Fibroblast of peridontal ligament (primary cell): ENCODE data around the gene ADCK2.
A peak's percentile ranks its signal among the peaks of the same experiment; 100 is the strongest.
"Not testable (repeated sequence)": the region's sequence is repeated elsewhere in the genome, so short reads cannot be mapped to it uniquely, and the experiment has no call there.

Experiments used
- DNase-seq: peaks from one replicate; pipeline ENCODE4 v3.0.0-alpha.2; 2010; ENCODE audit errors: extremely low read depth

ADCK2 gene

GRCh38 chr7:140693849-140694248 lies 21.1 kb downstream of the ADCK2 start:
- not testable (repeated sequence) for DNase-seq

- DNase-seq, result no peak
Observed at GRCh38 chr7:140694592-140694991, 21.8 kb downstream of the ADCK2 start.

- no peak for DNase-seq
Observed at GRCh38 chr7:140695381-140695780, 22.6 kb downstream of the ADCK2 start.

- DNase-seq, result peak; percentile 83
Observed at GRCh38 chr7:140696024-140696679, 23.4 kb downstream of the ADCK2 start.

DNA sequence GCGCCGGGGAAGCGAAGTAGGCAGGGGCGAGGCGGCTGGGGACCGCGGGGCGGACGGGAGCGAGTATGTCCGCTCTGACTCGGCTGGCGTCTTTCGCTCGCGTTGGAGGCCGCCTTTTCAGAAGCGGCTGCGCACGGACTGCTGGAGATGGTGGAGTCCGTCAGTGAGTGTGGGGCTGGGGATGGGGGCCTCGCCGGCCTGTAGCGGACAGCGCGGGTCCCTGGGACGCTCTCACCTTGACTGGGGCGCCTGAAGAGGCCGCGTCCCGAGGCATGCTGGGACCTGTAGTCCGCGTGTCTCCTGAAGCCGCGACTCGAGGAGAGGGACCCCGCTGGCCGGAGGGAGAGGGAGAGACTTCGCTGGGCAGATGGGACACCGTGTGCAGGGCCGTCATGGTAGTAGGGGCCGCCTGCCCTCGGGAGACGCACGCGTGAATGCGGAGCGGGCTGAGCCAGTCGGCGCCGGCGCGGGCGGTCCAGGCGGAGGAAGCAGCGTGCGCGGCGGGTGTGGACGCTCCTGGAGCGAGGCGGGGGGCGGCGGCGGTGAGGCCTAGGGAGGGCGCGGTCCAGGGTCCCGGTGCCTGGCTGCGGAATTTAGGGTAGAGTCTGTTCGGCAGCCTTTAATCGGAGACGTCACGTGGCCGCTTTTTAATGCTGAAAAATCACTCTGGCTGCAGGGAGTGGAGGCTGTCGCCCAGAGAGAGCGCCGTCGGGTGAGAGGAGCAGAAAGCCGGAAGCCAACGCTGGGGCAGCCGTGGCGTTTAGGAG lies 24.1 kb downstream of the ADCK2 start, which contains the start of gene NDUFB2:
Gene NDUFB2 (plus strand): TSS at position 29 of the 767 bp plus-strand sequence. CDS start 37 bp downstream, at position 66.
- DNase-seq, result peak; percentile 72

GRCh38 chr7:140697447-140698143 lies 24.9 kb downstream of the ADCK2 start:
- DNase-seq, result peak; percentile 48

GRCh38 chr7:140698477-140698876 lies 25.7 kb downstream of the ADCK2 start:
- no peak for DNase-seq

DNA sequence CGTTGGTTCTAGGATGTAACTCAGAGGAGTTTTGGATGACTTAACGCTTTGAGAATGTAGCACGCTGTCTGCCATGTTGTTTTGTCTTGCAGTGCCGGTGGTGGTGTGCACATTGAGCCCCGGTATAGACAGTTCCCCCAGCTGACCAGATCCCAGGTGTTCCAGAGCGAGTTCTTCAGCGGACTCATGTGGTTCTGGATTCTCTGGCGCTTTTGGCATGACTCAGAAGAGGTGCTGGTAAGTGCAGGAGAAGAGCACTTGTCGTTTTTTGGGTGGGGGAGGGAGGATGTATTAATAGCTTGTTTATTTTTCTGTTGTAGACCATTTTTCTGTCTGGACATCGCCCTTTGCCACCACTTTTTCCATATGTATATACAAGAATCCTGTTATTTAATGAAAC lies 30.0 kb downstream of the ADCK2 start:
- no peak for DNase-seq

GRCh38 chr7:140704205-140704604 lies 31.5 kb downstream of the ADCK2 start:
- no peak for DNase-seq

- DNase-seq, result no peak
Observed at GRCh38 chr7:140707132-140707531, 34.4 kb downstream of the ADCK2 start.

DNA sequence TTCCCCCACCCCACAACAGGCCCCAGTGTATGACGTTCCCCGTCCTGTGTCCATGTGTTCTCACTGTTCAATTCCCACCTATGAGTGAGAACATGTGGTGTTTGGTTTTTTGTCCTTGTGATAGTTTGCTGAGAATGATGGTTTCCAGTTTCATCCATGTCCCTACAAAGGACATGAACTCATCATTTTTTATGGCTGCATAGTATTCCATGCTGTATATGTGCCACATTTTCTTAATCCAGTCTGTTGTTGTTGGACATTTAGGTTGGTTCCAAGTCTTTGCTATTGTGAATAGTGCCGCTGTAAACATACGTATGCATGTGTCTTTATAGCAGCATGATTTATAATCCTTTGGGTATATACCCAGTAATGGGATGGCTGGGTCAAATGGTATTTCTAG lies 36.0 kb downstream of the ADCK2 start:
- not testable (repeated sequence) for DNase-seq

DNA sequence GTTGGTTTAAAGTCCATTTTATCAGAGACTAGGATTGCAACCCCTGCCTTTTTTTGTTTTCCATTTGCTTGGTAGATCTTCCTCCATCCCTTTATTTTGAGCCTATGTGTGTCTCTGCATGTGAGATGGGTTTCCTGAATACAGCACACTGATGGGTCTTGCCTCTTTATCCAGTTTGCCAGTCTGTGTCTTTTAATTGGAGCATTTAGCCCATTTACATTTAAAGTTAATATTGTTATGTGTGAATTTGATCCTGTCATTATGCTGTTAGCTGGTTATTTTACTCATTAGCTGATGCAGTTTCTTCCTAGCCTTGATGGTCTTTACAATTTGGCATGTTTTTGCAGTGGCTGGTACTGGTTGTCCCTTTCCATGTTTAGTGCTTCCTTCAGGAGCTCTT lies 39.6 kb downstream of the ADCK2 start:
- DNase-seq, result not testable (repeated sequence)

DNA sequence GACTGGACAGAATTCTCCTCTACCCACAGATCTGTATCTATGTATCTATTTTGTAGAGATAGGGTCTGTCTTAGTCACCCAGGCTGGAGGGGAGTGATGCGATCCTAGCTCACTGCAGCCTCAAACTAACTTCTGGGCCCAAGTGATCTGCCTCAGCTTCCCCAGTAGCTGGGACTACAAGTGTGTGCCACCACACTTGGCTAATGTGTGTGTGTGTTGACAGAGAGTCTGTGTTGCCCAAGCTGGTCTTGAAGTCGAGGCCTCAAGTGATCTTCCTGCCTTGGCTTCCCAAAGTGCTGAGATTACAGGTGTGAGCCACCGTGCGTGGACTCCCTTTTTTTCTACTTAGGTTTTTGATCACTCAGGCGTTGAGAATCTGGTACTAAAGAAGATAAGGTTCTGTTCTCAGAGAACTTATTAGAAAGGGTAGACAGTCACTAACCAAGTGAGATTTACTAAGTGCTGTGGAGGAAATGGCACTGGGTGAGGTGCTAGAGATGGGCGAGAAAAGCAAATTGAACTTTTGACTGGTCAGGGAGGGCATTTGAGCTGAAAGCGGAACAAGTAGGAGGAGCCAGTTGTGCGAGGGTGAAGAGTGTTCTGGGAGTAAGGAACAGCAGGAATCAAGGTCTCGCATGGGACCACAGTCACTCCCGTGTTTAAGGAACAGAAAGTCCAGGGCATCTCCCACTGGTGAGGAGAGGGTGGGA lies 41.7 kb downstream of the ADCK2 start:
- no peak for DNase-seq

DNA sequence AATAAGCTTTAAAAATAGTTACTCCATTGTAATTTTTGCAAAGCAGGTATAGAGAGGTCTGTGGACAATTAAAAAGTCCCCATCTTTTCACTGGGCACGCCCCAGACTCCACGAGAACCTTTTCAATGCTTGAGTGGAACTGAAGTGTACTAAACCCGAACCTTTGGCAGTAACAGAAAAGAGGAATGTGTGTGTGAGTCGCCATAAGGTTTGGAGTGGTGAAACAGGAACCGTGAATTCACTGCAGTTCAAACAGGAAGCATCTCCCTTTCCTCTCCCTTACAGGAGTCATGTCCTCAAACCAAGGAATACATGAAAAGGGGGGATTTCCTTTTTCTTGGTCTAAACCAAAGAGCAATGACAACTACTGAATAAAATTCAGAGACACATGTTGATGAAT lies 47.0 kb downstream of the ADCK2 start:
- DNase-seq, result no peak

DNA sequence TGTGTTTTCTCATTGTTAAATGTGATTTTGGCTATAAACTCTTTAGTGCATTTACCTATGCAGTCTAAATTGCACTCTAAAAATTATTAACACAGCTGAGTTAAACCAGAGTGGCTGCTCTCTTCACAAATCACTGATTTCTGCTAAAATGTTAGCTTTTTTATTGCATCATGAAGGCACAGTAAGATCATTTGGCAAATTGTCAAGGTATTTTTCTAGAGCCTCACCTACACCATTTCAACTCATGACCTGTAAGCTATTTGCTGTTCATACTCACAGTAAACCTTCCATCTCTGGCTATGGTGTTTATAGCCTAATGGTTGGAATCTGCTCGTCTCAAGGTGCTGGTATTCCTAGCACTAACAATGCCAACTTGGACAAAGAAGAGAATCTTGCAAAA lies 49.5 kb downstream of the ADCK2 start:
- no peak for DNase-seq

DNA sequence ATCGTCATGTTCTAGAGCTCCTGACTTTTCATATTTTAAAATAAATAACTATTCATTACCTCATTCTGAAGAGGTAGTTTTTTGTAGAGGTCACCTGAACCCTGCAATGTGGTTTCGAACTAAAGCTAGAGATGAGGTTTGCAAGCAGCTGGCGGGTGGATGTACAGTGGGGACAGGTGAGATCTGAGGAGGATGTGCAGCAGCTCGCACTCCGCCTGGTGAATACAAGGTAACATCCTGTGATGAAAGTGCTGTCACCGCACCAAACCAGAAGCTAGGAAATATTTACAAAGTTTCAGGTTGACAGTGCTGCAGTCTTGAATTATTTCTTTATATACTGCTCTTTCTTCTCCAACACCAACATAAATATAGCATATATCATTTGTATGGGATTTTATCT lies 50.3 kb downstream of the ADCK2 start:
- DNase-seq, result no peak

- no peak for DNase-seq
Observed at GRCh38 chr7:140723574-140723973, 50.8 kb downstream of the ADCK2 start.

DNA sequence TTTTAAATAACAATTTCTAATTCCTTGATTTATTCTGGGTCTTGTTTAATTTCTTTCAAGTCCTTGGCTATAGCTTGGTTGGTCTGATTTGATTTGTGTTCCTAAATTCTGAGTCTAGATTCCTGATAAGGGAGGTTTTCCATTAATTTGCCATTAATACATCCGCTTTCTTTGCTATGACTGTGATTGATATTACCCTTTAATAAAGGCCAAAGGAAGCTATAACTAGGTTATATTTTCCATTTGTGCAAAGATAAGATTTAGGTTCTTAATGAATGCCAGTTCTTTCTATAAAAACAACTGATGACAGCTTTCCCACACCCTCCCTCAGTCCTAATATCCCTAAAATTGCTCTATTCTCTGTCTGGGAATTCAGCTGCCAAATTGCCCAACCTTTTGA lies 52.0 kb downstream of the ADCK2 start:
- no peak for DNase-seq

GRCh38 chr7:140726281-140726680 lies 53.5 kb downstream of the ADCK2 start:
- peak; percentile 65 for DNase-seq

DNA sequence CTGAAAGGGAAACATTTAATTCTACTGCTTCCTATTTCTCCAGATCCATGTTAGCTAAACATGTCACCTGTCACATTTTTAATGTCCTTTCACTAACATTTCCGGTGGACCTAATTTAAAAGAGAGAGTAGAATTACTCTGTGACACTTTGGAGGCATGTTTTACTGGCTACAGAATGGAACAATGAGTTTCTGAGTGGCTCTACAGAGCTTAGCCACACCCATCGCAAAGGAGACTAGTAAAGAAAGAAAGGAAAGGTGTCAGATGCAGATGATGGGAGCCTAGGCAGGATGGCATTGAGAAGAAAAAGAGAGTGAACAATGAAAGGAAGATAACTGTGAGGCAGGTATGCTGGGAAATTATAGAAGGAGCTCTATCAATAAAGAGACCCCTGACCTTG lies 59.7 kb downstream of the ADCK2 start:
- DNase-seq, result no peak

DNA sequence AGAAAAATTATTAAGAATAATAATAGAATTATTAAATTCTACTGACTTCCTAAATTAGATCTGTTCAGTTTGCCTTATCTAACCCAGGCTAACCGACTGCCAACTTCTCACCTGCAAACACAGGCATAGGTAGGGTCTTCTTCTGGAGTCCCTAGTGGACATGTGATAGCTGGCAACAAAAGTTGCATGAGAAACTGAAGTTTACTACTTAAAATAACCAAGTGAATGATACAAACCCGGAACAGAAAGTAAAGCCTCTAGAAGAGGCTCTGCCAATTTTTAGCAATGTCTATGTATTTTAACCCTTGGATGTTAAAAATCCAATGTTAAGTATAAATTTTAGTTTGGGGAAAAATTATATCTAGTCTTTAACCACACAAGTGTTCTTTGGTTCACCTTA lies 61.4 kb downstream of the ADCK2 start:
- DNase-seq, result no peak

- DNase-seq, result no peak
Observed at GRCh38 chr7:140734729-140735128, 62.0 kb downstream of the ADCK2 start.
